Aorta (tissue), 5 donors: ENCODE results near the gene ZDHHC21. TPM values are rescaled to one million over a fixed set of nuclear protein-coding genes. Genes with fewer than 3 reads are reported as not detected.
"Not testable (repeated sequence)": the region's sequence is repeated elsewhere in the genome, so short reads cannot be mapped to it uniquely, and the experiment has no call there.

Source experiments
- ATAC-seq: fragments of 200-7000 bp; cut with Tn5 transposase; one replicate; pipeline ENCODE4 v1.9.1; 2022; ENCODE audit warnings: moderate library complexity; ENCODE audit not compliant: low FRiP score
- DNase-seq, 2 donors: peaks; one replicate each; pipeline ENCODE4 v3.0.0-alpha.2; 2020
- H3K27ac ChIP-seq, 2 donors: one replicate each; pipeline ENCODE4 v1.5.1; 2013; ENCODE audit warnings: low read length in 2 of 2, mild to moderate bottlenecking in 2 of 2, moderate library complexity in 2 of 2, control low read depth in 1 of 2, inconsistent platforms in 1 of 2, low read depth in 1 of 2
- H3K27me3 ChIP-seq, 2 donors: one replicate each; pipeline ENCODE4 v1.6.1; 2013; ENCODE audit warnings: control low read depth in 1 of 2, low read length in 1 of 2, mild to moderate bottlenecking in 1 of 2, moderate library complexity in 1 of 2; ENCODE audit not compliant: insufficient read depth in 2 of 2, control insufficient read depth in 1 of 2
- H3K36me3 ChIP-seq, 2 donors: one replicate each; pipeline ENCODE4 v1.6.1; 2013; ENCODE audit warnings: control low read depth in 1 of 2, low read length in 1 of 2, mild to moderate bottlenecking in 1 of 2; ENCODE audit not compliant: insufficient read depth in 2 of 2, control insufficient read depth in 1 of 2
- H3K4me1 ChIP-seq, 2 donors: one replicate each; pipeline ENCODE4 v1.6.1; 2013; ENCODE audit warnings: low read length in 2 of 2, control low read depth in 1 of 2, mild to moderate bottlenecking in 1 of 2, moderate library complexity in 1 of 2; ENCODE audit not compliant: insufficient read depth in 2 of 2, control insufficient read depth in 1 of 2
- H3K4me3 ChIP-seq, 2 donors: one replicate each; pipeline ENCODE4 v1.5.1; 2013; ENCODE audit warnings: low read length in 2 of 2, control low read depth in 1 of 2, mild to moderate bottlenecking in 1 of 2
- H3K9me3 ChIP-seq: one replicate; pipeline ENCODE4 v1.6.1; 2013; ENCODE audit warnings: mild to moderate bottlenecking, low read length; ENCODE audit not compliant: control insufficient read depth
- WGBS, 2 donors: extraction: QIAGEN DNeasy Blood & Tissue Kit; methylation state at CpG; one replicate each; pipeline ENCODE4 v1.1.7; 2013; 5-methylcytosine and 5-hydroxymethylcytosine counted together
- intact Hi-C, 2 donors: fragments of 100-400 bp; cut with DNase I; formaldehyde crosslinking; loops; one replicate each; pipeline versions ENCODE4 v1.14.2 to v1.15.0; 2022
- polyA plus RNA-seq, 2 donors: library from polyadenylated mRNA; stranded (reverse); fragments of 200-250 nt; gene quantifications; one replicate each; pipeline ENCODE4 v1.2.3, GENCODE V29; 2013
- total RNA-seq, 2 donors: library from RNA; stranded (reverse); fragmentation: NEBNext Ultra II Directional; extraction: Animal tissue kit (Norgen Biotek cat#: 25700); gene quantifications; one replicate each; pipeline ENCODE4 v1.2.1, GENCODE V29; 2021
- donor health status: healthy with polysubstance abuse.
- donor health status: Bipolar disorder and iron deficiency.
- donor health status: DM: no; HTN: no; CAD: no.
- donor health status: DM: no; HTN: no; CAD: no.
- donor health status: DM: yes; HTN: yes; CAD: no.

Gene ZDHHC21
- total and polyA plus RNA-seq, 4 donors, result 2.3 to 17.7 (median 10.7) TPM

GRCh38 chr9:14670718-14671117 is 22.5 kb downstream of the ZDHHC21 start:
- no peak for ATAC-seq
- H3K4me3 ChIP-seq, result no peak overlapping the region
- no peaks in the 10 kb centered on the region for H3K27me3 ChIP-seq
- WGBS, 2 donors, result 20 to 64% methylated on average over 1 of the region's 1 CpG
- intact Hi-C loops, result no loop called here
- no peaks in the 10 kb centered on the region for H3K9me3 ChIP-seq
- H3K36me3 ChIP-seq, result no peaks in the 10 kb centered on the region
- no peak overlapping the region for H3K27ac ChIP-seq
- DNase-seq, result no peak
- no peaks in the 10 kb centered on the region for H3K4me1 ChIP-seq

- H3K9me3 ChIP-seq, H3K4me1 ChIP-seq, H3K27me3 ChIP-seq, H3K27ac ChIP-seq, intact Hi-C loops, H3K4me3 ChIP-seq, ATAC-seq, H3K36me3 ChIP-seq, DNase-seq: not testable (repeated sequence)
- WGBS, 2 donors, result 94 to 99% methylated on average over 17 to 29 of the region's 30 CpGs
Observed at GRCh38 chr9:14664022-14664421, 29.2 kb downstream of the ZDHHC21 start.

- no peaks in the 10 kb centered on the region for H3K4me1 ChIP-seq
- H3K36me3 ChIP-seq, result no peaks in the 10 kb centered on the region
- no peaks in the 10 kb centered on the region for H3K9me3 ChIP-seq
- WGBS, 2 donors, result 96 to 97% methylated on average over 3 of the region's 3 CpGs
- no peak for DNase-seq
- no peak for ATAC-seq
- no peaks in the 10 kb centered on the region for H3K27me3 ChIP-seq
- H3K4me3 ChIP-seq, result no peak overlapping the region
- no peak overlapping the region for H3K27ac ChIP-seq
- intact Hi-C loops, result no loop called here
Observed at GRCh38 chr9:14662060-14662453, 31.2 kb downstream of the ZDHHC21 start.

- intact Hi-C loops, result no loop called here
- DNase-seq, result no peak
- Histone ChIP-seq H3K9me3 (no peaks in the 10 kb centered on the region), H3K4me1 (no peaks in the 10 kb centered on the region), H3K27me3 (no peaks in the 10 kb centered on the region), H3K4me3 (no peak overlapping the region), H3K36me3 (no peaks in the 10 kb centered on the region), H3K27ac (no peak overlapping the region)
- WGBS, 2 donors, result 53 to 57% methylated on average over 3 of the region's 3 CpGs
- no peak for ATAC-seq
Observed at GRCh38 chr9:14661421-14662059, 31.7 kb downstream of the ZDHHC21 start.

- Histone ChIP-seq H3K4me1 (no peaks in the 10 kb centered on the region), H3K27ac (no peak overlapping the region), H3K4me3 (no peak overlapping the region), H3K36me3 (no peaks in the 10 kb centered on the region), H3K9me3 (no peaks in the 10 kb centered on the region), H3K27me3 (no peaks in the 10 kb centered on the region)
- WGBS, 2 donors, result 84 to 90% methylated on average over 5 of the region's 5 CpGs
- DNase-seq (no peak), ATAC-seq (no peak)
- intact Hi-C loops, result no loop called here
Observed at GRCh38 chr9:14660721-14661120, 32.5 kb downstream of the ZDHHC21 start.

GRCh38 chr9:14654932-14655331 is 38.3 kb downstream of the ZDHHC21 start:
- ATAC-seq, result no peak
- H3K36me3 ChIP-seq, result no peaks in the 10 kb centered on the region
- no peak overlapping the region for H3K4me3 ChIP-seq
- no peaks in the 10 kb centered on the region for H3K27me3 ChIP-seq
- H3K4me1 ChIP-seq, result no peaks in the 10 kb centered on the region
- no peaks in the 10 kb centered on the region for H3K9me3 ChIP-seq
- WGBS, 2 donors, result 76 to 91% methylated on average over 1 of the region's 1 CpG
- no peak overlapping the region for H3K27ac ChIP-seq
- no peak for DNase-seq
- intact Hi-C loops, result no loop called here

GRCh38 chr9:14653511-14653910 is 39.7 kb downstream of the ZDHHC21 start:
- no peak overlapping the region for H3K27ac ChIP-seq
- H3K4me1 ChIP-seq, result no peaks in the 10 kb centered on the region
- DNase-seq (no peak), ATAC-seq (no peak)
- no peaks in the 10 kb centered on the region for H3K36me3 ChIP-seq
- no peaks in the 10 kb centered on the region for H3K27me3 ChIP-seq
- 98% methylated on average over 1 of the region's 1 CpG for WGBS, 2 donors
- intact Hi-C loops, result no loop called here
- no peak overlapping the region for H3K4me3 ChIP-seq
- H3K9me3 ChIP-seq, result no peaks in the 10 kb centered on the region

GRCh38 chr9:14652729-14653377 is 40.4 kb downstream of the ZDHHC21 start:
- H3K4me3 ChIP-seq, result no peak overlapping the region
- no peaks in the 10 kb centered on the region for H3K36me3 ChIP-seq
- DNase-seq (no peak), ATAC-seq (no peak)
- intact Hi-C loops, result no loop called here
- no peak overlapping the region for H3K27ac ChIP-seq
- H3K27me3 ChIP-seq, result no peaks in the 10 kb centered on the region
- WGBS, 2 donors, result 79 to 84% methylated on average over 4 of the region's 4 CpGs
- H3K4me1 ChIP-seq, result no peaks in the 10 kb centered on the region
- H3K9me3 ChIP-seq, result no peaks in the 10 kb centered on the region

- H3K36me3 ChIP-seq, result no peaks in the 10 kb centered on the region
- no peak for ATAC-seq
- H3K27ac ChIP-seq, result no peak overlapping the region
- no peaks in the 10 kb centered on the region for H3K4me1 ChIP-seq
- 46 to 51% methylated on average over 1 of the region's 1 CpG for WGBS, 2 donors
- intact Hi-C loops, result no loop called here
- H3K9me3 ChIP-seq, result no peaks in the 10 kb centered on the region
- no peak for DNase-seq
- H3K4me3 ChIP-seq, result no peak overlapping the region
- H3K27me3 ChIP-seq, result no peaks in the 10 kb centered on the region
Observed at GRCh38 chr9:14650596-14650995, 42.6 kb downstream of the ZDHHC21 start.
